Epithelial cell of esophagus (primary cell): ENCODE results near the gene CPT1A.
"Not testable (repeated sequence)": the region's sequence is repeated elsewhere in the genome, so short reads cannot be mapped to it uniquely, and the experiment has no call there.

Experiments
- DNase-seq: peaks from one replicate; pipeline ENCODE4 v3.0.0; 2010; ENCODE audit warnings: low read depth
- H3K4me3 ChIP-seq: 2 replicates; pipeline ENCODE4 v1.5.1; 2011; ENCODE audit warnings: mild to moderate bottlenecking, low read length, control low read depth
- CTCF ChIP-seq: IDR thresholded peaks from 2 replicates; pipeline ENCODE4 v1.5.1; 2011; ENCODE audit warnings: low read depth, mild to moderate bottlenecking, low read length, control low read depth, inconsistent platforms; ENCODE audit not compliant: insufficient read depth; ENCODE audit errors: missing control alignments

CPT1A gene

GRCh38 chr11:68841718-68842426 lies at the start of gene CPT1A:
Gene CPT1A, minus strand, starts transcription at chr11:68841916. Its CDS starts 26,442 bp downstream, at chr11:68815474.
- DNase-seq = peak; percentile 79
- peak within 1 kb of the TSS; percentile 63 for H3K4me3 ChIP-seq
- no peak for TF ChIP-seq CTCF

- no peak overlapping the region for H3K4me3 ChIP-seq
- TF ChIP-seq CTCF = no peak
- DNase-seq = no peak
Observed at GRCh38 chr11:68890490-68891231, 48.9 kb upstream of the CPT1A start.

- TF ChIP-seq CTCF = peak; percentile 30
- DNase-seq = peak; percentile 17
- H3K4me3 ChIP-seq = no peak overlapping the region
Observed at GRCh38 chr11:68889948-68890446, 48.3 kb upstream of the CPT1A start.

- not testable (repeated sequence) for DNase-seq
Observed at GRCh38 chr11:68884827-68885226, 43.1 kb upstream of the CPT1A start.

GRCh38 chr11:68882391-68882790 lies 40.7 kb upstream of the CPT1A start:
- no peak for TF ChIP-seq CTCF
- no peak for DNase-seq
- no peak overlapping the region for H3K4me3 ChIP-seq

More at GRCh38 chr11:68884827-68885226, 43.1 kb upstream of the CPT1A start:
- H3K4me3 ChIP-seq = not testable (repeated sequence)

GRCh38 chr11:68881320-68881719 lies 39.6 kb upstream of the CPT1A start:
- H3K4me3 ChIP-seq = no peak overlapping the region
- no peak for DNase-seq
- no peak for TF ChIP-seq CTCF

- no peak for TF ChIP-seq CTCF
- no peak overlapping the region for H3K4me3 ChIP-seq
- DNase-seq = no peak
Observed at GRCh38 chr11:68880851-68881250, 39.1 kb upstream of the CPT1A start.
